Measurements from ENCODE around the gene CFAP46.
"Not testable (repeated sequence)": the region's sequence is repeated elsewhere in the genome, so short reads cannot be mapped to it uniquely, and the experiment has no call there.

Gene CFAP46

GRCh38 chr10:132912713-132913558, 29.4 kb downstream of the CFAP46 start:
- no peak for DNase-seq

DNA sequence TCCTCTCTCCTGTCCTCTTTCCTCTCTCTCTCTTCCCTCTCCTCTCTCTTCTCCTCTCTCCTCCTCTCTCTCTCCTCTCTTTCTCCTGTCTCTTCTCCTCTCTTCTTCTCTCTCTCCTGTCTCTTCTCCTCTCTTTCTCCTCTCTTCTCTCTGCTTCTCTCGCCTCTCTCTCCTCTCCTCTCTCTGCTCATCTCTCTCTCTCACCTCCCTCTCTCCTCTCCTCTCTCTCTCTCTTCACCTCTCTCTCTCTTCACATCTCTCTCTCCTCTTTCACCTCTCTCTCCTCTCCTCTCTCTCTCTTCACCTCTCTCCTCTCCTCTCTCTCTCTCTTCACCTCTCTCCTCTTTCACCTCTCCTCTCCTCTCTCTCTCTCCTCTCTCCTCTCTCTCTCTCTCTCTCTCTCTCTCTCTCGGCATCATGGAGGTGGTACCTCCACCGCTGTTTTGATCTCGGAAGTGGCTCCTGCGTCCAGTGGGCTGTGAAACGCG, 30.1 kb downstream of the CFAP46 start:
- DNase-seq: no peak

DNA sequence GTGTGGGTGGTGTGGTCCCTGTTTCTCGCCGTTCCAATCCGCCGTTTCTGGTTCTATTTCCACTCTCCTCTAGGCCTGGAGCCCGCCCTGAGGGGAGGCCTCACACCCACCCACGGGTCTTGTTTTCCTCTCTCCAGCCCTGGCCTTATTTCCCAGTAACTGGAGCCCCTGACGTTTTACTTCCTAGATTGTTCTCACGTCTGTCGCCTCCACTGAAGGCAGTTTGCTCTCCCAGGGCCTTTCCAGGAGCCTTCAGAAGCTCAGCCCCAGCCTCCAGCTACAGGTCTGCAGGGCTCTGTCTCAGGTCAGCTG, 30.6 kb downstream of the CFAP46 start:
- DNase-seq: no peak

- DNase-seq: no peak
Observed at GRCh38 chr10:132910901-132911785, 31.2 kb downstream of the CFAP46 start.

GRCh38 chr10:132910186-132910880, 32.0 kb downstream of the CFAP46 start:
- no peak for DNase-seq

- DNase-seq: no peak
Observed at GRCh38 chr10:132909491-132910071, 32.8 kb downstream of the CFAP46 start.

DNA sequence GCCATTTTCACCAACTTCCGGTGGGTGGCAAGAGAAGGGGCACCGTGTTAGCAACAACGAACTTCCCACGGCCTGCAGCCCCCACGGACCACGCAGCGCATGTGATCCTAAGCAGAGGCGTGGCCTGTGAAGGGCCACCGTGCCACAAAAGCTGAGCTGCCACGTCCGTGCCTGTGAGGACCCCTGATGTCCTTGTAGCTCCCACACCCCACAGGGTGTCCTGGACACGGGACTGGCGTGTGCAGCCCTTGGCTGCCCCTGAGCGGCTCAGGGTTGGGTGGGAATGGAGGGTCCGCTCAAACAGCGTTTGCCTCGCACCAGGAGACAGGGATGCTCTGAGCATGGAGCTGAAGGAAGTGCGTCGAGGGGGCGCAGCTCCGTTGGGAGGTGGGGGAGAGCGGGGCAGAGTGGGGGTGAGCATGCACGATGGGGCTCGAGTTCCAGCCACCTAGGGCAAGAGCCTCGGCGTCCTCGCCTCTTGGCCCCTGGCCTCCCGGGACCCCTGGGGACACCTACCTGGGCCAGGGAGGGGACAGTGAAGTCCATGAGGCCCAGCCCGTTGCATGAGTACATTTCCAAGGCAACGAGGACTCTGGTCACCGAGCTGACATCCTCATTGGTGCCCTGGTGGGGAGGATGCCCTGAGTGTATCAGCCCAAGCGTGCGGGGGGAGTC, 33.6 kb downstream of the CFAP46 start:
- DNase-seq: no peak

GRCh38 chr10:132907821-132908620, 34.3 kb downstream of the CFAP46 start:
- no peak for DNase-seq

GRCh38 chr10:132906836-132907235, 35.5 kb downstream of the CFAP46 start:
- DNase-seq: no peak

GRCh38 chr10:132906106-132906505, 36.3 kb downstream of the CFAP46 start:
- no peak for DNase-seq

- DNase-seq: no peak
Observed at GRCh38 chr10:132905661-132906060, 36.7 kb downstream of the CFAP46 start.

DNA sequence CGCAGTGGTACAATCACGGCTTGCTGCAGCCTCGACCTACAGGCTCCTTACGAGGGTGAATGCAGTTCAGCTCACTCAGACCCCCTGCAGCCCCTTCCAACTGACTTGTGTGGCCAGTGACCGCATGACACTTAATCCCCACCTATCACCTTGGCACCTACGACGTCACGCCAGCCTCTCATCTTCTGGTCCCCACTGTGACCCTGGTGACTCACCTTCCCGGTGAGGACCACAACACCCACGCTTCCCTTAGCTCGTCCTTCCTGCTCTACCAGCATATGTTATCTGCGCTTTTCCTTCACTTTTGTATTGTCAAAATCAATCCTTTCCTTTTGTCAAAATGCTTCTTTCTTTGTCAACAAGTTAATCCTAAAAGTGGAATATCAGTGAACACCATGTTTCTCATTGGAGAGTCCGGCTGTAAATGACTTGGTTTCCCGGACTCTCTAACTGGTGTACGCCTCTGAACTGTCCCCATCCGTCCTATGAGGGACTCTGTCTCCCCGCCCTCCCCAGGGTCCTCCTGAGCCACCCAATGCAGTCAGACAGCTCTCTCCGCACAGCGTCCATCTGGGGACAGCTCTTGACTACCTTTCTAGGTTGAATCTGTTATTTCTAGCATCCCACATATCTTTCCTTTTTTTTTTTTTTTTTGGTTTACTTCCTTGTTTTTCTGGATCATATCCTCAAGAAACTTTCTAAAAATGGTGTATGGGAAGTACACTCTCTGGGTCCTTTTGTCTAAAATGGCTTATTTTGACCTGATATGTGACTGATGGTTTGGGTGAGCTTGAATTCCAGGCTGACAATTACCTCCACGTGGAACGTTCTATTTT, 37.3 kb downstream of the CFAP46 start:
- no peak for DNase-seq

- DNase-seq: peak; percentile 62
Observed at GRCh38 chr10:132904181-132904813, 38.1 kb downstream of the CFAP46 start.

- not testable (repeated sequence) for DNase-seq
Observed at GRCh38 chr10:132902656-132903575, 39.5 kb downstream of the CFAP46 start.

GRCh38 chr10:132901351-132901750, 41.0 kb downstream of the CFAP46 start:
- DNase-seq: no peak

- DNase-seq: no peak
Observed at GRCh38 chr10:132900211-132900756, 42.1 kb downstream of the CFAP46 start.

DNA sequence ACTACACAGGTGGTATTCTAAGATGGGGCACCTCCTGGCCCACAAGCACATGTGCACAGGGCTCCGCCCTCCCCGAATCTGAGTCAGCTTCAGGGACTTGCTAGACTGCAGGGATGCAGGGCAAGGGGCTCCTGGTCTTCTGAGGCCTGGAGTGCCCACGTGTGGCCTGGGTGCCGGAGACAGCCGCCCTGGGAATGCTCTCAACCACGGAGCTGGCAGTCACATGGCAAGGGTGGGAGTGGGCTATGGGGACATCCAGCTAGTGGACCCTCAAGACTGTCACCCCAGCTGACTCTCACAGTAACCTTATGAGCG, 42.7 kb downstream of the CFAP46 start:
- no peak for DNase-seq

DNA sequence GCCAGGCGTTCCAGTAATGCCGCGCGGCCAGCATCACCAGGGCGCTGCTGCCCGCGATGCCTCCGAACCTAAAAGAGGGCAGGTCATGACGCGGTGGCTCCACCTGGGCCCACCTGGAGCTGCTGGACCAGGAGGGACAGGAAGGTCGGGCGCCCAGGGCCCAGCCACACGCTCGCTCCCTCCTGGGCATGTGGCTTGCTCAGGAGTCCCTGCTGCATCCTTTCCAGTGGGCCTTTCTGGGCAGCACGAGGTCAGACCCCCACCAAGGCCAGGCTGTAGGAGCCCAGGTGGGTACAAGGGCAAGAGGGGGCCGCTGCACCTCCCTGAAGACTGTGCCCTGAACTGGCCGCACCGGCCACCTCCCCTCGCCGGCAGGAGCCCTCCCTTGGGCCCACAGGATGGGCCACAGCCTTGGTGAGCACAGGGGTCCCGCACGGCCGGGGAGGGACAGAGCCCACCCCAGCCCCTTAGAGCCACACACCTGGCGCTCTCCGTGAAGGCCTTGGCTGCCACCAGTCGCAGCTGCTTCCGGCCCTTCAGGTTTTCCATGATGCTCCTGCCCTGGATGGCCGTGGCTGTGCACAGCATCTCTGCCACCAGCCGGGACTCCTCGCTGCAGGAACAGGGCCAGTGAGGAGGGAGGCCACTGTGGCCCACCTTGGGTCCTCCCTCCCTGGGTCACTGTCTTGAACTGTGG, 43.2 kb downstream of the CFAP46 start:
- DNase-seq: no peak
